Caco-2 (cell line): Measurements from ENCODE around the gene IPO11. TPM values are rescaled to one million over a fixed set of nuclear protein-coding genes. Genes with fewer than 3 reads are reported as not detected.

ENCODE experiments used
- BruUV-seq: library from RNA; stranded (reverse); fragments of 400-500 nt; replicated peaks from 2 replicates; lab custom pipeline; 2021; lab: Mats Ljungman, UMichigan
- CTCF ChIA-PET: fragments of 300-600 bp; sonication (Branson Sonifier 250); formaldehyde crosslinking; loops from one replicate; lab custom pipeline; 2022; ENCODE audit warnings: antibody characterized with exemption; lab: Charles Lee
- POLR2A ChIA-PET: fragments of 300-600 bp; sonication (Branson Sonifier 250); formaldehyde crosslinking; loops from one replicate; lab custom pipeline; 2022; ENCODE audit warnings: antibody characterized with exemption; lab: Charles Lee
- DNase-seq, 2 experiments: peaks; one replicate each; pipeline versions ENCODE4 v3.0.0 to v3.0.0-alpha.2; 2020 to 2022
- H3K27me3 ChIP-seq: replicated peaks from 2 replicates; pipeline ENCODE4 v1.6.0; 2011; ENCODE audit warnings: low read length; ENCODE audit not compliant: control insufficient read depth, insufficient read depth
- H3K36me3 ChIP-seq: 2 replicates; pipeline ENCODE4 v1.5.1; 2011; ENCODE audit warnings: low read length; ENCODE audit not compliant: control insufficient read depth, insufficient read depth
- H3K4me1 ChIP-seq: fragments of 250-450 bp; sonication (Bioruptor Pico); 2 replicates; pipeline ENCODE4 v1.5.1; 2020; ENCODE audit warnings: mild to moderate bottlenecking
- H3K4me3 ChIP-seq: 2 replicates; pipeline ENCODE4 v1.5.1; 2011; ENCODE audit warnings: low read depth, mild to moderate bottlenecking, control low read depth, low read length
- H3K9me3 ChIP-seq: fragments of 250-450 bp; sonication (Bioruptor Pico); 2 replicates; pipeline ENCODE4 v1.5.1; 2020; ENCODE audit warnings: mild to moderate bottlenecking, moderate library complexity
- H3K27ac Mint-ChIP-seq: one replicate; pipeline ENCODE4 v1.8.0; 2022; ENCODE audit warnings: mixed read lengths; ENCODE audit not compliant: unreplicated experiment
- H3K27me3 Mint-ChIP-seq: one replicate; pipeline ENCODE4 v1.8.0; 2022; ENCODE audit warnings: mixed read lengths; ENCODE audit not compliant: insufficient read depth, unreplicated experiment
- H3K36me3 Mint-ChIP-seq: one replicate; pipeline ENCODE4 v1.8.0; 2022; ENCODE audit warnings: mild to moderate bottlenecking, mixed read lengths; ENCODE audit not compliant: insufficient read depth, unreplicated experiment
- H3K4me1 Mint-ChIP-seq: one replicate; pipeline ENCODE4 v1.8.0; 2022; ENCODE audit warnings: low read depth, mixed read lengths; ENCODE audit not compliant: unreplicated experiment
- H3K4me3 Mint-ChIP-seq: one replicate; pipeline ENCODE4 v1.8.0; 2022; ENCODE audit warnings: mild to moderate bottlenecking, moderate library complexity, mixed read lengths; ENCODE audit not compliant: unreplicated experiment
- H3K9me3 Mint-ChIP-seq: one replicate; pipeline ENCODE4 v1.8.0; 2022; ENCODE audit warnings: mixed read lengths; ENCODE audit not compliant: unreplicated experiment
- intact Hi-C: fragments of 100-400 bp; cut with micrococcal nuclease; formaldehyde crosslinking; loops from one replicate; pipeline ENCODE4 v1.10.0; 2022; ENCODE audit not compliant: unreplicated experiment
- total RNA-seq: library from RNA; stranded (reverse); gene quantifications from 2 replicates; pipeline ENCODE4 v1.2.3, GENCODE V29; 2022
- TF ChIP-seq, protein P1 (sequence below), 2 experiments: fragments of 200-600 bp in 1 of 2; IDR thresholded peaks; 1 replicate in 1 of 2; 2 replicates in 1 of 2; pipeline versions ENCODE4 v1.5.1 to v1.8.0; 2011 to 2022; ENCODE audit warnings: antibody characterized with exemption in 1 of 2, control low read depth in 1 of 2, inconsistent platforms in 1 of 2, low read depth in 1 of 2, low read length in 1 of 2, mild to moderate bottlenecking in 1 of 2, moderate library complexity in 1 of 2; ENCODE audit not compliant: insufficient read depth in 1 of 2, severe bottlenecking in 1 of 2, unreplicated experiment in 1 of 2

Gene IPO11
- total RNA-seq, 1 experiment from 2014 or later: 54.1 TPM

DNA sequence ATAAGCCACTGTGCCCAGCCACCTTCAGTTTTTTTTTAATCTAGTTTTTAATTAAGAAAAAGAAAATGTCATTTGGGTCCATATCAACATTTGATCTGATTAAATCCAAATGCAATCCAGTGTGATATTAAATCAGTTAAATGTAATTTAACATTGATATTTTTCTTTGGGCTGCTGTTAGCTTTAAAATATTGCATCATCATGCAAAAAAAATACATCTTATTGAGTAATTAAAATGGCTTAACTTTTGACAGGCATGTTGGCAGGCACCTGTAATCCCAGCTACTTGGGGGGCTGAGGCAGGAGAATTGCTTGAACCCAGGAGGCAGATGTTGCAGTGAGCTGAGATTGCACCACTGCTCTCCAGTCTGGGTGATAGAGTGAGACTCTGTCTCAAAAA lies 143.4 kb downstream of the IPO11 start:
- Histone ChIP-seq H3K27me3 (no peaks in the 10 kb centered on the region), H3K4me3 (no peak overlapping the region), H3K4me1 (no peaks in the 10 kb centered on the region), H3K36me3 (no peaks in the 10 kb centered on the region), H3K9me3 (no peaks in the 10 kb centered on the region)
- Mint-ChIP-seq H3K27me3 (no peaks in the 10 kb centered on the region), H3K4me1 (no peaks in the 10 kb centered on the region), H3K4me3 (no peak overlapping the region), H3K9me3 (no peaks in the 10 kb centered on the region), H3K27ac (no peak overlapping the region), H3K36me3 (peaks cover 33% of the 10 kb centered on the region)
- intact Hi-C loops: no loop called here
- TF ChIP-seq, protein P1, sequence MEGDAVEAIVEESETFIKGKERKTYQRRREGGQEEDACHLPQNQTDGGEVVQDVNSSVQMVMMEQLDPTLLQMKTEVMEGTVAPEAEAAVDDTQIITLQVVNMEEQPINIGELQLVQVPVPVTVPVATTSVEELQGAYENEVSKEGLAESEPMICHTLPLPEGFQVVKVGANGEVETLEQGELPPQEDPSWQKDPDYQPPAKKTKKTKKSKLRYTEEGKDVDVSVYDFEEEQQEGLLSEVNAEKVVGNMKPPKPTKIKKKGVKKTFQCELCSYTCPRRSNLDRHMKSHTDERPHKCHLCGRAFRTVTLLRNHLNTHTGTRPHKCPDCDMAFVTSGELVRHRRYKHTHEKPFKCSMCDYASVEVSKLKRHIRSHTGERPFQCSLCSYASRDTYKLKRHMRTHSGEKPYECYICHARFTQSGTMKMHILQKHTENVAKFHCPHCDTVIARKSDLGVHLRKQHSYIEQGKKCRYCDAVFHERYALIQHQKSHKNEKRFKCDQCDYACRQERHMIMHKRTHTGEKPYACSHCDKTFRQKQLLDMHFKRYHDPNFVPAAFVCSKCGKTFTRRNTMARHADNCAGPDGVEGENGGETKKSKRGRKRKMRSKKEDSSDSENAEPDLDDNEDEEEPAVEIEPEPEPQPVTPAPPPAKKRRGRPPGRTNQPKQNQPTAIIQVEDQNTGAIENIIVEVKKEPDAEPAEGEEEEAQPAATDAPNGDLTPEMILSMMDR (IDR thresholded peaks at IDR 0.05; ENCODE audit: insufficient read depth in 1 of 2, low read depth in 1 of 2, low read length in 1 of 2, severe bottlenecking in 1 of 2, unreplicated experiment in 1 of 2): no peak
- CTCF ChIA-PET: no interaction called here
- DNase-seq: no peak
- POLR2A ChIA-PET: no interaction called here
- BruUV-seq: no TSS peak

DNA sequence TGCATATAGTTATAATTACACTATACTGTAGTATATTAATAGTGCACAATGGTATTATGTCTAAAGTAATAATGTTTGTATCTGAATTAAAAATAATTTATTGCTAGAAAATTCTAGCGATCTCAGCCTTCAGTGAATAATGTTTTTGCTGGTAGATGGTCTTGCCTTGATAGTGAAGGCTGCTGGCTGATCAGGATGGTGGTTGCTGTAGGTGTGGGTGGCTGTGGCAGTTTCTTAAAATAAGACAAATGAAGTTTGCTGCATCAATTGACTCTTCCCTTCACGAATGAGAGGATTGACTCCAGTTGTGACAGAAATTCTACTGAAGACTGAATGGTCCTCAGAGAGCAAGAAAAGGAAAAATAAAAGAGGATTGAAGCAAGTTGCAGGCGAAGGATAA lies 146.4 kb downstream of the IPO11 start:
- Mint-ChIP-seq H3K4me1 (no peaks in the 10 kb centered on the region), H3K4me3 (no peak overlapping the region)

DNA sequence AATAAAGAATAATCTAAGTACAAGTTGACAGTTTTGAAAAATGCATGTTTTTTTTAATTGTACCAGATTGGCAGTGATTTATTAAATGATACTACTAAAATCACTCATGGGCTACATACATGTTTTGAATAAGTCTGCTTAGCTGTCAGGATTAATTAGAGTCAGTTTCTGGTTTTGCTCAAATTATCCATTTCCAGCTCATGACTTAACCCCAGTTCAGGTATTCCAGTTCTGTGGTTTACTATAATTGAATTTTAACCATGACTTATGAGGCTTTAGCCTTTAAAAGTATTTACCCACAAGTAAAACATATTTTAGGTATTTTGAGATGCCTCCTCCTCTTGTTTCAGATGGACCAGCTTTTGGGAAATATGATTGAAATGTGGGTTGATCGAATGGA lies 148.2 kb downstream of the IPO11 start:
- DNase-seq: no peak
- no TSS peak for BruUV-seq
- no peak overlapping the region for H3K4me3 ChIP-seq
- H3K4me1 ChIP-seq: no peaks in the 10 kb centered on the region
- peaks cover 37% of the 10 kb centered on the region for H3K36me3 Mint-ChIP-seq
- H3K4me1 Mint-ChIP-seq: no peaks in the 10 kb centered on the region
- no peak overlapping the region for H3K4me3 Mint-ChIP-seq
- no peaks in the 10 kb centered on the region for H3K27me3 Mint-ChIP-seq
- no peaks in the 10 kb centered on the region for H3K27me3 ChIP-seq
- H3K27ac Mint-ChIP-seq: no peak overlapping the region
- POLR2A ChIA-PET: no interaction called here
- CTCF ChIA-PET: no interaction called here
- intact Hi-C loops: no loop called here
- H3K9me3 Mint-ChIP-seq: peaks cover 8% of the 10 kb centered on the region
- no peaks in the 10 kb centered on the region for H3K36me3 ChIP-seq
- H3K9me3 ChIP-seq: no peaks in the 10 kb centered on the region
- TF ChIP-seq, protein P1 (IDR thresholded peaks at IDR 0.05; ENCODE audit: insufficient read depth in 1 of 2, low read depth in 1 of 2, low read length in 1 of 2, severe bottlenecking in 1 of 2, unreplicated experiment in 1 of 2): no peak

More for the DNA sequence above, 146.4 kb downstream of the IPO11 start:
- H3K27ac Mint-ChIP-seq: no peak overlapping the region
- no peaks in the 10 kb centered on the region for H3K9me3 Mint-ChIP-seq
- Histone ChIP-seq H3K27me3 (no peaks in the 10 kb centered on the region), H3K4me1 (no peaks in the 10 kb centered on the region), H3K9me3 (no peaks in the 10 kb centered on the region), H3K4me3 (no peak overlapping the region), H3K36me3 (no peaks in the 10 kb centered on the region)
- BruUV-seq: no TSS peak
- no peak for DNase-seq
- H3K36me3 Mint-ChIP-seq: peaks cover 34% of the 10 kb centered on the region
- ChIA-PET CTCF (no interaction called here), POLR2A (no interaction called here)
- TF ChIP-seq, protein P1 (IDR thresholded peaks at IDR 0.05; ENCODE audit: insufficient read depth in 1 of 2, low read depth in 1 of 2, low read length in 1 of 2, severe bottlenecking in 1 of 2, unreplicated experiment in 1 of 2): no peak
- H3K27me3 Mint-ChIP-seq: no peaks in the 10 kb centered on the region
- intact Hi-C loops: no loop called here
